ENCODE results near the gene C22orf15. TPM values are rescaled to one million over a fixed set of nuclear protein-coding genes. Genes with fewer than 3 reads are reported as not detected.

The C22orf15 gene
- total RNA-seq, 1 donor from 2014 or later = not detected

DNA sequence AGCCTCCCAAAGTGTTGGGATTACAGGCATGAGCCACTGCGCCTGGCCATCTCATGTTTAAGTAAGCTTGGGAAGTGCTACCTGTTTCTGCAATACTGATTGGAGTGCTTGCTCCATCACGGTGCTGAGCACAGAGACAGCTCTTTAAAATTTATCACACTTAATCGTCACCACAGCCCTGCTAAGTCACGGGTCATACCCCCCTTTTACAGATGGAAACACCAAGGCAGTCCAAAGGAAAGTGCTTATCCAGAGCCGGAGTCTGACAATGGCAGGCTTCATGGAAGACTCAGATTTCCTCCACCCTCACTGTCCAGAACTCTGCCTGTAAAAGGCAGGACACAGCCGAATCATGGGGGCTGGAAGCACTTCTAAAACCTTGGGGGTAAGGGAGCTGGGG, 2.7 kb upstream of the C22orf15 start:
- intact Hi-C loops (cut with DNase I) = no loop called here
- DNase-seq (ENCODE audit: extremely low spot score in 2 of 2) = no peak
- no peaks in the 10 kb centered on the region for H3K36me3 ChIP-seq
- no peaks in the 10 kb centered on the region for H3K9me3 ChIP-seq
- no peaks in the 10 kb centered on the region for H3K27me3 ChIP-seq
- H3K27ac ChIP-seq = no peak overlapping the region
- H3K4me1 ChIP-seq = peaks cover 24% of the 10 kb centered on the region
- TF ChIP-seq POLR2A (IDR thresholded peaks at IDR 0.05) (no peak), POLR2AphosphoS5 (IDR thresholded peaks at IDR 0.05; ENCODE audit: insufficient read depth in 1 of 2, low read depth in 1 of 2) (no peak)
- TF ChIP-seq, protein P1, sequence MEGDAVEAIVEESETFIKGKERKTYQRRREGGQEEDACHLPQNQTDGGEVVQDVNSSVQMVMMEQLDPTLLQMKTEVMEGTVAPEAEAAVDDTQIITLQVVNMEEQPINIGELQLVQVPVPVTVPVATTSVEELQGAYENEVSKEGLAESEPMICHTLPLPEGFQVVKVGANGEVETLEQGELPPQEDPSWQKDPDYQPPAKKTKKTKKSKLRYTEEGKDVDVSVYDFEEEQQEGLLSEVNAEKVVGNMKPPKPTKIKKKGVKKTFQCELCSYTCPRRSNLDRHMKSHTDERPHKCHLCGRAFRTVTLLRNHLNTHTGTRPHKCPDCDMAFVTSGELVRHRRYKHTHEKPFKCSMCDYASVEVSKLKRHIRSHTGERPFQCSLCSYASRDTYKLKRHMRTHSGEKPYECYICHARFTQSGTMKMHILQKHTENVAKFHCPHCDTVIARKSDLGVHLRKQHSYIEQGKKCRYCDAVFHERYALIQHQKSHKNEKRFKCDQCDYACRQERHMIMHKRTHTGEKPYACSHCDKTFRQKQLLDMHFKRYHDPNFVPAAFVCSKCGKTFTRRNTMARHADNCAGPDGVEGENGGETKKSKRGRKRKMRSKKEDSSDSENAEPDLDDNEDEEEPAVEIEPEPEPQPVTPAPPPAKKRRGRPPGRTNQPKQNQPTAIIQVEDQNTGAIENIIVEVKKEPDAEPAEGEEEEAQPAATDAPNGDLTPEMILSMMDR (IDR thresholded peaks at IDR 0.05) = no peak
- H3K4me3 ChIP-seq = no peak overlapping the region

DNA sequence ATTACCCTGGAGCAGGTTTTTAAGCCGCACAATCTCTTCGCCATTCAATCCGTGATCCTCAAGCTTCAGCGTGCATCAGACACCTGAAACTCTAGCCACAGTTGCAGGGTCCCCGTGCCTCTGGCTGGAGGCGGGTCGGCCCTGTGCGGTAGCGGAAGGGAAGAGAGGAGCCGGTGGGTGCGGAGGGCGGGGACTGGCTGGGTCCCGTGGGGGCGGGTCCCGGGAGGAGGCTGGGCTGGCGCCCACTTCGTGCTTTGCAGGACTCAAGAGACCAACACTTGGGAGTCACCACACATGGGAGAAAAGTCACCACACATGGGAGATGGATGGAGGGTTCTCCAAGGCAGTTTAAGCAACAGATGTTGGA, 772 bp downstream of the C22orf15 start:
- H3K36me3 ChIP-seq = no peaks in the 10 kb centered on the region
- H3K27ac ChIP-seq = no peak overlapping the region
- no peaks in the 10 kb centered on the region for H3K9me3 ChIP-seq
- TF ChIP-seq, protein P1 (IDR thresholded peaks at IDR 0.05) = no peak
- no peak for TF ChIP-seq POLR2A (IDR thresholded peaks at IDR 0.05)
- TF ChIP-seq POLR2AphosphoS5 (IDR thresholded peaks at IDR 0.05; ENCODE audit: insufficient read depth in 1 of 2, low read depth in 1 of 2) = no peak
- no peak for DNase-seq (ENCODE audit: extremely low spot score in 2 of 2)
- intact Hi-C loops (cut with DNase I) = no loop called here
- H3K4me3 ChIP-seq = peak overlapping the region; percentile 6 to 24
- H3K4me1 ChIP-seq = peaks cover 39% of the 10 kb centered on the region
- H3K27me3 ChIP-seq = no peaks in the 10 kb centered on the region

DNA sequence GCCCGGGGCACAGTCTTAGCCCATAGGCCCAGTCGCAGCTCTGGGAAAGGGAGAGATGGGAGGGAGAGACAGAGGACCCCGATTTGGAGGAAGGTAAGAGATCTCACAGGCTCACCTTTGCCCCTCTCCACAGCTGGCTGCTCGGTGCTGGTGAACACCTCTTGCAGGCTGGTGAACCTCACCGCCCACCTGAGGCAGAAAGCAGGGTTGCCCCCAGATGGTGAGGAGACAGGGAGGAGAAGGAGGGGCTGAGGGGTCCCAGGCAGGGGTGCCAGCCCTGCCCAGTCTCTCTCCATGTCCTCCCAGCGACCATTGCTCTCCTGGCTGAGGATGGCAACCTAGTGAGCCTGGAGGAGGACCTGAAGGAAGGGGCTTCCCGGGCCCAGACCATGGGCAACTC, 1.2 kb downstream of the C22orf15 start:
- peaks cover 43% of the 10 kb centered on the region for H3K4me1 ChIP-seq
- intact Hi-C loops (cut with DNase I) = no loop called here

DNA sequence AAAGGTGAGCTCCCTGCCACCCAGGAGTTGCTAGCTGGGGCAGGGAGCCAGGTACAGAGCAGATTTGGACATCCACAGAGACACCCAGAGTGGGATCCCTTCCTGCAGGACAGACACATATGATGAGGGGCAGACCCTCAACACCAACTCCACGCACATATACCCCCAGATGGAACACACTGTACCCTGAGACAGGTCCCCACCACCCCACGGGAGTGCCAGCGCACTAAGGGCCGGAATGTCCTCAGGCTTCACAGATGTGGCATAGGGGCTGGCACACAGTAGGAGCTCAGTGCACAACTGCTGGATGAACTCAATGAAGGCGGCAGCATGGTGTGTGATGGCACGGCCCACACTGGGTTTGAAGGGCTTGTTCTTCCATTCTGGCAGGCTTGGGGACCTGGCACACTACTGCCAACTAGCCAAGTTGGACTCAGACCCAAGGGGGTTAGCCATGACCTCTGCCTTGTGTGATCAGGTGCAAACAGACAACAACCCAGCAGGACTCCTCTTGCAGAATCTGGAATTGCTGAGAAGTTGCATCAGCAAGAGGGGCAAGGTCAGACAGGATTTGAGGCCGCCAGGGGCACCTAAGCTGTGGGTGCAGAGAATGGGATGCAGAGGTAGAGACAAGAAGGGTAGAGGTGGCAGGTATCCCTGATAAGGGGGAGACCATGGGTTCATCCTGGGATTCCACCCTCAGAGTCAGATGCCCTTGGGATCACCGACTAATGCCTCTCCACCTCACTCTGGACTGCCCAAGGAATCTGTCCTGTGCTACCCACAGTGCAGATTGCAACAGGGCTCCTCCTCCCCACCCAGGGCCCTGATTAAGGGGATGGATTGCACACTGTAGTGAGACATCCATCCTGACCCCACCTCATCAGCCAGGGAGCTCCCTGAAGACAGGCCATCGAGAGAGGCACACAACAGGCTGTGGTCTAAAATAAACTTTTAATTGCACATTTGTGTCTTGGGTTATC, 2.4 kb downstream of the C22orf15 start:
- Histone ChIP-seq H3K4me3 (no peak overlapping the region), H3K27me3 (no peaks in the 10 kb centered on the region), H3K36me3 (no peaks in the 10 kb centered on the region), H3K4me1 (peaks cover 43% of the 10 kb centered on the region), H3K27ac (no peak overlapping the region), H3K9me3 (no peaks in the 10 kb centered on the region)
- TF ChIP-seq, protein P1 (IDR thresholded peaks at IDR 0.05) = no peak
- TF ChIP-seq POLR2A (IDR thresholded peaks at IDR 0.05) = no peak
- no peak for TF ChIP-seq POLR2AphosphoS5 (IDR thresholded peaks at IDR 0.05; ENCODE audit: insufficient read depth in 1 of 2, low read depth in 1 of 2)
- intact Hi-C loops (cut with DNase I) = loop anchor here (5.0 kb wide), 1 partner anchor 82 kb away; no protein-coding TSS in a partner anchor
- DNase-seq (ENCODE audit: extremely low spot score in 2 of 2) = no peak

More for the DNA sequence above, 1.2 kb downstream of the C22orf15 start:
- Histone ChIP-seq H3K9me3 (no peaks in the 10 kb centered on the region), H3K27me3 (no peaks in the 10 kb centered on the region), H3K4me3 (peak overlapping the region in 1 of 2 donors; percentile 24), H3K36me3 (no peaks in the 10 kb centered on the region), H3K27ac (no peak overlapping the region)
- DNase-seq (ENCODE audit: extremely low spot score in 2 of 2) = no peak
- TF ChIP-seq POLR2AphosphoS5 (IDR thresholded peaks at IDR 0.05; ENCODE audit: insufficient read depth in 1 of 2, low read depth in 1 of 2) = no peak
- TF ChIP-seq, protein P1 (IDR thresholded peaks at IDR 0.05) = no peak
- no peak for TF ChIP-seq POLR2A (IDR thresholded peaks at IDR 0.05)

DNA sequence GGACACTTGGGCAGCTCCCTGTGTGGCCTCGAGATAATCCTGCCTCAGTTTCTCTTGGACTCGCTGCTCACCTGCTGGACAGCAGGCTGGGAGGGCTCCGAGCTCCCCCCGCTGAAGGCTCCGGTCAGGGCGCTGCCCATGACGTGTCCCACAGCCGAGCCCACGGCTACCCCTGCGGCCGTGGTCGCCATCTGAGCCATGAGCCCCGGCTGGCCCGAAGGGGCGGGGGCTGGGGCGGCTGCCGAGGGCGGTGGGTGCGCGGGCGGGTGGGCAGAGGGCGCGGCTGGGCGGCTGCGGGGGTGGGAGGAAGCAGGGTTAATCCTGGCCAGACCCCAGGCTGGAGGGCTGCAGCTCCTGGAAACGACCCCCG, 4.5 kb downstream of the C22orf15 start:
- TF ChIP-seq POLR2A (IDR thresholded peaks at IDR 0.05) (no peak), POLR2AphosphoS5 (IDR thresholded peaks at IDR 0.05; ENCODE audit: insufficient read depth in 1 of 2, low read depth in 1 of 2) (no peak)
- TF ChIP-seq, protein P1 (IDR thresholded peaks at IDR 0.05) = no peak
- Histone ChIP-seq H3K36me3 (no peaks in the 10 kb centered on the region), H3K27me3 (no peaks in the 10 kb centered on the region), H3K9me3 (no peaks in the 10 kb centered on the region), H3K4me3 (peak overlapping the region; percentile 55 to 84), H3K4me1 (peaks cover 62% of the 10 kb centered on the region), H3K27ac (peak overlapping the region; percentile 68)
- intact Hi-C loops (cut with DNase I) = loop anchor here (5.0 kb wide), 1 partner anchor 80 kb away; no protein-coding TSS in a partner anchor
- DNase-seq (ENCODE audit: extremely low spot score in 2 of 2) = no peak

Data from vagina (tissue), 2 donors.